ENCODE data around the gene YPEL4. TPM values are rescaled to one million over a fixed set of nuclear protein-coding genes. Genes with fewer than 3 reads are reported as not detected.
A peak's percentile ranks its signal among the peaks of the same experiment; 100 is the strongest.
"Not testable (repeated sequence)": the region's sequence is repeated elsewhere in the genome, so short reads cannot be mapped to it uniquely, and the experiment has no call there.

Gene YPEL4
- total RNA-seq, 4 donors from 2014 or later: 1.1 to 1.7 TPM; not detected in 2

GRCh38 chr11:57658023-57658361 lies 8.3 kb upstream of the YPEL4 start:
- intact Hi-C loops (cut with DNase I): no loop called here
- Histone ChIP-seq H3K4me3 (replicated peaks in 1 of 3) (peak overlapping the region in 2 of 3 donors; percentile 51 to 59), H3K9me3 (no peaks in the 10 kb centered on the region), H3K4me1 (peaks cover 8 to 12% of the 10 kb centered on the region in 2 donors), H3K36me3 (peaks cover 20 to 31% of the 10 kb centered on the region in 2 donors), H3K27me3 (no peaks in the 10 kb centered on the region), H3K27ac (peak overlapping the region in 1 of 3 donors; percentile 16)
- TF ChIP-seq POLR2A (IDR thresholded peaks at IDR 0.05): no peak
- TF ChIP-seq CTCF (IDR thresholded peaks at IDR 0.05): no peak
- 0% methylated on average over 8 of the region's 8 CpGs for WGBS, 2 donors
- DNase-seq: no peak

- Histone ChIP-seq H3K27me3 (no peaks in the 10 kb centered on the region), H3K9me3 (no peaks in the 10 kb centered on the region), H3K27ac (peak within 1 kb of the TSS; percentile 68 to 83 (median 76)), H3K4me1 (peaks cover 8 to 12% of the 10 kb centered on the region in 2 donors), H3K36me3 (peaks cover 20 to 28% of the 10 kb centered on the region in 2 donors), H3K4me3 (replicated peaks in 1 of 3) (peak within 1 kb of the TSS in 2 of 3 donors; percentile 51 to 59)
- intact Hi-C loops (cut with DNase I): no loop called here
- 2% methylated on average over 31 to 32 of the region's 45 CpGs for WGBS, 2 donors
- no peak for TF ChIP-seq CTCF (IDR thresholded peaks at IDR 0.05)
- peak in 1 of 2 donors; percentile 79 for TF ChIP-seq POLR2A (IDR thresholded peaks at IDR 0.05)
- peak; percentile 100 for DNase-seq
Measured at GRCh38 chr11:57657194-57658022, 7.7 kb upstream of the YPEL4 start, which contains the start of gene CLP1. Gene CLP1, plus strand, starts transcription at chr11:57657762. Its CDS starts 1,715 bp downstream, at chr11:57659477.

- Histone ChIP-seq H3K27ac (peak overlapping the region; percentile 68 to 83 (median 76)), H3K4me3 (replicated peaks in 1 of 3) (no peak overlapping the region), H3K36me3 (peaks cover 19 to 22% of the 10 kb centered on the region in 2 donors), H3K27me3 (no peaks in the 10 kb centered on the region), H3K4me1 (peaks cover 8 to 12% of the 10 kb centered on the region in 2 donors), H3K9me3 (no peaks in the 10 kb centered on the region)
- 32% methylated on average over 5 of the region's 5 CpGs for WGBS, 2 donors
- TF ChIP-seq POLR2A (IDR thresholded peaks at IDR 0.05): no peak
- intact Hi-C loops (cut with DNase I): no loop called here
- no peak for DNase-seq
Measured at GRCh38 chr11:57656885-57657193, 7.1 kb upstream of the YPEL4 start.

- H3K4me1 ChIP-seq: peaks cover 13 to 23% of the 10 kb centered on the region in 2 donors
- intact Hi-C loops (cut with DNase I): no loop called here
- 19 to 38% methylated on average over 3 of the region's 3 CpGs for WGBS, 2 donors
- no peaks in the 10 kb centered on the region for H3K36me3 ChIP-seq
- no peaks in the 10 kb centered on the region for H3K9me3 ChIP-seq
- H3K27me3 ChIP-seq: peaks cover 3% of the 10 kb centered on the region
- no peak overlapping the region for H3K27ac ChIP-seq
- DNase-seq: no peak
- no peak for TF ChIP-seq CTCF (IDR thresholded peaks at IDR 0.05)
- TF ChIP-seq POLR2A (IDR thresholded peaks at IDR 0.05): no peak
- H3K4me3 ChIP-seq (replicated peaks in 1 of 3): no peak overlapping the region
Measured at GRCh38 chr11:57653163-57653562, 3.5 kb upstream of the YPEL4 start.

GRCh38 chr11:57652662-57653061 lies 3.0 kb upstream of the YPEL4 start:
- H3K9me3 ChIP-seq: no peaks in the 10 kb centered on the region
- TF ChIP-seq POLR2A (IDR thresholded peaks at IDR 0.05): no peak
- H3K4me3 ChIP-seq (replicated peaks in 1 of 3): no peak overlapping the region
- no peak overlapping the region for H3K27ac ChIP-seq
- intact Hi-C loops (cut with DNase I): no loop called here
- peaks cover 3% of the 10 kb centered on the region for H3K27me3 ChIP-seq
- WGBS, 2 donors: 57 to 68% methylated on average over 3 of the region's 3 CpGs
- DNase-seq: no peak
- no peaks in the 10 kb centered on the region for H3K36me3 ChIP-seq
- H3K4me1 ChIP-seq: peaks cover 12 to 26% of the 10 kb centered on the region in 2 donors

GRCh38 chr11:57652230-57652629 lies 2.5 kb upstream of the YPEL4 start:
- H3K4me1 ChIP-seq: peaks cover 11 to 30% of the 10 kb centered on the region in 2 donors
- 82% methylated on average over 14 of the region's 14 CpGs for WGBS, 2 donors
- H3K27ac ChIP-seq; H3K4me3 ChIP-seq (replicated peaks in 1 of 3); H3K9me3 ChIP-seq; intact Hi-C loops (cut with DNase I); H3K27me3 ChIP-seq; DNase-seq; H3K36me3 ChIP-seq: not testable (repeated sequence)
